ENCODE results near the gene TMEM91. TPM values are rescaled to one million over a fixed set of nuclear protein-coding genes. Genes with fewer than 3 reads are reported as not detected.

The TMEM91 gene
- total and polyA plus RNA-seq, 2 experiments from 2014 or later, result 9.3 to 10.6 TPM

GRCh38 chr19:41426116-41426841 lies 49.9 kb downstream of the TMEM91 start:
- DNase-seq (ENCODE audit: low spot score) (no peak), ATAC-seq (no peak; the same call in 2 of the 3 replicates)
- Histone ChIP-seq H2AFZ (no peak overlapping the region), H3K4me2 (peak overlapping the region; percentile 95; the same call in 1 of the 2 replicates), H4K20me1 (replicated peaks; ENCODE audit: insufficient read depth) (no peaks in the 10 kb centered on the region; the same call in 1 of the 2 replicates), H3F3A (replicated peaks; ENCODE audit: low read depth) (0 out of 2 replicates have a peak, but pooled peaks cover 5% of the 10 kb centered on the region), H3K4me3 (peak overlapping the region; percentile 68; the same call in 1 of the 2 replicates), H3K79me2 (replicated peaks; ENCODE audit: insufficient read depth) (no peaks in the 10 kb centered on the region), H3K9me2 (ENCODE audit: insufficient read depth) (no peaks in the 10 kb centered on the region), H3K27me3 (ENCODE audit: insufficient read depth) (no peaks in the 10 kb centered on the region), H3K27ac (ENCODE audit: low read depth) (no peak overlapping the region), H3K4me1 (ENCODE audit: insufficient read depth) (peaks cover 12% of the 10 kb centered on the region), H3K36me3 (ENCODE audit: insufficient read depth) (no peaks in the 10 kb centered on the region)
- H3K36me3 Mint-ChIP-seq (ENCODE audit: low read depth), result peaks cover 11% of the 10 kb centered on the region; the same call in 2 of the 3 replicates
- H3K27me3 Mint-ChIP-seq (ENCODE audit: insufficient read depth, low read depth, poor library complexity), result peaks cover 12% of the 10 kb centered on the region
- TF ChIP-seq ZNF114 (CRISPR knock-in tag; IDR thresholded peaks at IDR 0.05), result no peak
- TF ChIP-seq CTCF (conservative IDR thresholded peaks at IDR 0.05; ENCODE audit: low read depth in 2 of 2), result no peak
- no peak for TF ChIP-seq ZNF331 (CRISPR knock-in tag; IDR thresholded peaks at IDR 0.05; ENCODE audit: low read depth)
- TF ChIP-seq ETS1 (IDR thresholded peaks at IDR 0.05), result no peak
- TF ChIP-seq STAT1 (IDR thresholded peaks at IDR 0.05; ENCODE audit: unreplicated experiment), result no peak
- TF ChIP-seq CREB1 (CRISPR knock-in tag; IDR thresholded peaks at IDR 0.05; ENCODE audit: low read depth), result no peak
- TF ChIP-seq ZNF462 (CRISPR knock-in tag; IDR thresholded peaks at IDR 0.05), result no peak
- no peak for TF ChIP-seq NANOG (IDR thresholded peaks at IDR 0.05; ENCODE audit: borderline replicate concordance)
- no peak for TF ChIP-seq REST (IDR thresholded peaks at IDR 0.05; ENCODE audit: unreplicated experiment)
- no peak for TF ChIP-seq EZH2phosphoT487 (IDR thresholded peaks at IDR 0.05; ENCODE audit: unreplicated experiment)
- no peak for TF ChIP-seq JUNB (IDR thresholded peaks at IDR 0.05; ENCODE audit: unreplicated experiment)
- TF ChIP-seq EZH2 (IDR thresholded peaks at IDR 0.05; ENCODE audit: low read depth, unreplicated experiment), result no peak
- TF ChIP-seq POLR2AphosphoS5 (IDR thresholded peaks at IDR 0.05; ENCODE audit: low read depth), result no peak
- peak overlapping the region; percentile 76 for H3K4me3 Mint-ChIP-seq
- H3K4me1 Mint-ChIP-seq, result peaks cover 18% of the 10 kb centered on the region
- H3K27ac Mint-ChIP-seq, result no peak overlapping the region
- no peaks in the 10 kb centered on the region for H3K9me3 Mint-ChIP-seq

Measured in GM23338 (cell line).